ENCODE results near the gene AKR1C3. TPM values are rescaled to one million over a fixed set of nuclear protein-coding genes. Genes with fewer than 3 reads are reported as not detected.
"Not testable (repeated sequence)": the region's sequence is repeated elsewhere in the genome, so short reads cannot be mapped to it uniquely, and the experiment has no call there.

Gene AKR1C3
- total RNA-seq, 1 donor from 2014 or later: 3.8 TPM

DNA sequence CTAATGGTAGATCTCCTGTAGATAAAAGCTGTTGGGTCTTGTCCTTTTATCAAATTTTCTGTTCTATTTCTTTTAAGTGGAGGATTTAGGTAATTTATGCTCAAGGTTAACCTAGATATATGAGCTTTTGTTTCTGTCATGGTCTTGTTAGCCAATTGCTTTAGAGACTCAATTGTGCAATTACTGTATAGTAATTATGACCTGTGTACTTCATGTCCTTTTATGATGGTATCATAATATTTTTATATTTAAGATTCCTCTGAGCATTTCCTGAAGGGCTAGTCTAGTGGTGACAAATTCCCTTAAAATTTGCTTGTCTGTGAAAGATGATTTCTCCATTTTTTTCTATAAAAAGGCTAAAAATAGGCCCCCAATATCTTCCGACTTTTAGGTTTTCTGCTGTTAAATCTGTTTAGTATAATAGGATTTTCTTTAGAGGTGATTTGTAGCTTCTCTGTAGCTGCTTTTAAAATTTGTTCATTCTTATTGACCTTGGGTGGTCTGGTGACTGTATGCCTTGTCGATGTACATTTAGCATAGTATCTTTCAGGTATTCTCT, 5.4 kb upstream of the AKR1C3 start:
- intact Hi-C loops (cut with micrococcal nuclease): no loop called here

GRCh38 chr10:5089865-5090264, 4.3 kb upstream of the AKR1C3 start:
- intact Hi-C loops (cut with micrococcal nuclease): loop anchor here (1.0 to 5.0 kb wide), 4 partner anchors 193 to 342 kb away; no protein-coding TSS in a partner anchor

DNA sequence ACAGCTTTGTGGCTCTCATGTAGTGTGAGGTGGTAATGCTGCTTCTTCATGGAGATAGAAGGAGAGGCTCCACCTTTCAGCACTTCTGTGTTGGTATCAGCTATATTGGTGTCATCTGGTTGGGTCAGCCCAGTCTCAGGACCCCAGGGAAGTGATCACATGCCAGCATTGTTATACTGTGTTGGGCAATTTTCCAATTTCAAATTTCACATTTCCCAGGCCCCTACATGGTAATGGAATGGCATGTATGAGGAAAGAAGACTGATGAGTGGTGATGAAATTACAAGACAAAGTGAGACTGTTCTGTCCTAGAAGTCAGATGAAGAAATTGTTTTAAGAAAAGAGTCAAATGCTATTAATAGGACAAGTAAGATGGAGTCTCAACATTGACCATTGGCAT, 3.7 kb upstream of the AKR1C3 start:
- intact Hi-C loops (cut with micrococcal nuclease): loop anchor here (1.0 to 5.0 kb wide), 4 partner anchors 193 to 342 kb away; no protein-coding TSS in a partner anchor

DNA sequence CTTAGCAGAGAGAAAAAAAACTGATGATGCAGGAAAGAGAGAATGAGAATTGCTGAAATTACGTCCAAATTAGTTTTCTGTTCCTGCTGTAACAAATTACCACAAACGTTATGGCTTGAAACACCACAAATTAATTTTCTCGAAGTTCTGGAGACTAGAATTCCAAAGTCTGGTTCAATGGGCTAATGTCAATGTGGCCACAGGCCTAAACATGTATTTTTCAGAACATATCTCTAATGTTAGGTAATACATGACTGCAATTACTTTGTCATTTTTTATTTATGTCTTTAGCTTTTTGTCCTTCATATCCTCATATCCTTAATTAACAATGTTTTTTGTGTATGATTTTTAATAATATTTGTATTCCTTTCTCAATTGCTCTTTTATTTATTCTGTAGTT, 3.0 kb upstream of the AKR1C3 start:
- intact Hi-C loops (cut with micrococcal nuclease): loop anchor here (5.0 kb wide), 2 partner anchors 274 to 341 kb away; no protein-coding TSS in a partner anchor

DNA sequence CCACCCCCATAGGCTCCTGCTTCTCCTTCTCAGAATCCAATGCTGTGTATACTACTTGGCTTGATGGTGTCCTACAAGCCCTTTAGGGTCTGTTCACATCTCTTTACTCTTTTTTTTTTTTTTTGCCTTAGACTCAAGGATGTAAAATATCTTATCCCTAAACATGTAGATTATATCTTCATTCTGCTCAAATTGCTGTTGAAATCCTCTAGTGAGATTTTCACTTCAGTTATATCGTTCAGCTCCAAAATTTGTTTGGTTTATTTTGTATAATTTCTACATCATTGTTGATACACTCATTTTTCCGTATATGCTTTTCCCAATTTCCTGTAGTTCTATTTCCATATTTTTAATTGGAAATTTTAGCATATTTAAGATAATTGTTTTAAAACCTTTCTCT, 1.8 kb upstream of the AKR1C3 start:
- intact Hi-C loops (cut with micrococcal nuclease): loop anchor here (5.0 kb wide), 2 partner anchors 275 to 340 kb away; no protein-coding TSS in a partner anchor

GRCh38 chr10:5092848-5093790, 1.1 kb upstream of the AKR1C3 start:
- intact Hi-C loops (cut with micrococcal nuclease): loop anchor here (5.0 kb wide), 2 partner anchors 276 to 339 kb away; no protein-coding TSS in a partner anchor

DNA sequence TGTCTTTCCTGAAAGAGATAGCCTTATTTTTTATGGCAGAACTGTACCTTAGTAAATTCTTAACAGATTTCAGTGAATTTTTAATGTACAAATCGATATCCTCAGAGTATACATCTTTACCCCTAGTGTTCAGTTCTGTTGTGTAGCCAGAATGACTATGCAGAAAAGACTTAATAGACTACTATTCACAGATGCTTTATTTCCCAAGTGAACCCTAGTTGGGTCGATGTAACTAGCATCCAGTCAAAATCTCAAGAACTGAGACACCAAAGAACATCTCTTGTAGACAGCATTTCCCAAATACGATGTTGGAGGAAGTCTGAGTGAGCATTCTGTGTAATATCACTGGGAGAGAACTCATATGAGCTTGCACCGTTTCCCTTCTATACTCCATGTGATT, 1.5 kb downstream of the AKR1C3 start:
- intact Hi-C loops (cut with micrococcal nuclease): no loop called here

DNA sequence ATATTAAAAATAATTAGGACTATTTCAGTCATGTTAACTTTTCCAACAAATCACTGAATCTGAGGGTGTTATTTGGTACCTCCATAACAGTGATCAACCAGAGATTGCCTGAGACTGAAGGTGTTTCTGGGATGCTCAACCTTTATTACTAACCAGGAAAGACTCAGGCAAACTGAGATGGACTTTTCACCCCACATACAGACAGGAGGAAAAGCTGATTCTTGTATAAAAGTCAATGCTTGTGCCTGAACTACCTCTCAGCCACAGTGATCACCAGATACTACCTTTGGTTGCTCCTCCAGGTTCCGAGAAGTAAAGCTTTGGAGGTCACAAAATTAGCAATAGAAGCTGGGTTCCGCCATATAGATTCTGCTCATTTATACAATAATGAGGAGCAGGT, 1.9 kb downstream of the AKR1C3 start:
- intact Hi-C loops (cut with micrococcal nuclease): no loop called here

DNA sequence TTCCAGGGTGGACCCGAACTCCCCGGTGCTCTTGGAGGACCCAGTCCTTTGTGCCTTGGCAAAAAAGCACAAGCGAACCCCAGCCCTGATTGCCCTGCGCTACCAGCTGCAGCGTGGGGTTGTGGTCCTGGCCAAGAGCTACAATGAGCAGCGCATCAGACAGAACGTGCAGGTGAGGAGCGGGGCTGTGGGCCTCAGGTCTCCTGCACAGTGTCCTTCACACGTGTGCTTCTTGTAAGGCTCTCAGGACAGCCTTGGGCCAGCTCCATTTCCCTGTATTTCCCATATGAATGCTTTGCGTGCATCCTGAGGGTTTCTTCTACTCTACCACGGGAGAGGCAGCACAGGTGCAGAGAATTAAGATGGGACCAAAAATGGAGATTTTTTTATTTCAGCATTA, 8.3 kb downstream of the AKR1C3 start:
- intact Hi-C loops (cut with micrococcal nuclease): not testable (repeated sequence)

GRCh38 chr10:5103481-5103880, 9.3 kb downstream of the AKR1C3 start:
- intact Hi-C loops (cut with micrococcal nuclease): no loop called here

- intact Hi-C loops (cut with micrococcal nuclease): no loop called here
These were observed 11.4 kb downstream of the AKR1C3 start for GRCh38 chr10:5105626-5106025.

GRCh38 chr10:5106553-5106952, 12.3 kb downstream of the AKR1C3 start:
- intact Hi-C loops (cut with micrococcal nuclease): no loop called here

GRCh38 chr10:5107860-5108526, 13.8 kb downstream of the AKR1C3 start:
- intact Hi-C loops (cut with micrococcal nuclease): no loop called here

- intact Hi-C loops (cut with micrococcal nuclease): no loop called here
These were observed 14.6 kb downstream of the AKR1C3 start for GRCh38 chr10:5108658-5109416.

- intact Hi-C loops (cut with micrococcal nuclease): not testable (repeated sequence)
These were observed 15.6 kb downstream of the AKR1C3 start for GRCh38 chr10:5109861-5110260.

DNA sequence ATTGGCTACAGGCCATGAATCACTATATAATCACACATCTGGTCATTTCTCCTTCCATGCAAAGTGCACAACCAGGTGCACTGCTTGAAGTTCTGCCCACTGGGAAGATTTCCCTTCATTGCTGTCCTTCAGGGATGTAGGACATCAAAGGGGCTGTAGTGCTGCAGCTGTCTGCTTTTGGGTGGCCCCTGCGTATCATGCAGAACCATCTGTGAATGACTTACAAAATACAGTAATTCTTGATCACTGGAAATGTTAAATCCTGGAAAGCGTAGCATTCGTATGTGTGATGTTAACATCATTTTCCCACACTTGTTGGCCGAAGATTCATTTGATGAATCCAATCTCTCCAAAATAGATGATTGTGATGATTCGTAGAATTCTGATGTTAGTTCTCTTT, 22.4 kb downstream of the AKR1C3 start:
- intact Hi-C loops (cut with micrococcal nuclease): no loop called here

- intact Hi-C loops (cut with micrococcal nuclease): no loop called here
These were observed 22.8 kb downstream of the AKR1C3 start for GRCh38 chr10:5117026-5117425.

- intact Hi-C loops (cut with micrococcal nuclease): not testable (repeated sequence)
These were observed 25.8 kb downstream of the AKR1C3 start for GRCh38 chr10:5119997-5120396.

DNA sequence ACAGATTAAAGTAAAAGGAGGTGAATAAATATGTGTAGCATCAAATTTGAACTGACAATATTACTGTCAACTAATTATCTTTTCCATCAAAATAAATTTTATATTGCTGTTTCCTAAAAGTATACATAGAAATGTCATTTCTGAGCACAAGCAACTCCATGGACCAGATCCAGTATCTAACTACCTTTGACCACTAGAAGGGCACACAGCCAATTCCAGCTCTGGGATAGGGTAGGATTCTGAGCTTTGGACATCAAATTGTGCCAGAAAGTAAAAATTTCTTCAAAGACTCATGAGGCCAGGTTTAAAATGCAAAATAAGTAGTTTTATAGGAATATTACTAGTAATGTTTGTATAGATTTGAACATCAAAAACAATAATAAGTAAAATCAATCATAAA, 29.7 kb downstream of the AKR1C3 start:
- intact Hi-C loops (cut with micrococcal nuclease): no loop called here

DNA sequence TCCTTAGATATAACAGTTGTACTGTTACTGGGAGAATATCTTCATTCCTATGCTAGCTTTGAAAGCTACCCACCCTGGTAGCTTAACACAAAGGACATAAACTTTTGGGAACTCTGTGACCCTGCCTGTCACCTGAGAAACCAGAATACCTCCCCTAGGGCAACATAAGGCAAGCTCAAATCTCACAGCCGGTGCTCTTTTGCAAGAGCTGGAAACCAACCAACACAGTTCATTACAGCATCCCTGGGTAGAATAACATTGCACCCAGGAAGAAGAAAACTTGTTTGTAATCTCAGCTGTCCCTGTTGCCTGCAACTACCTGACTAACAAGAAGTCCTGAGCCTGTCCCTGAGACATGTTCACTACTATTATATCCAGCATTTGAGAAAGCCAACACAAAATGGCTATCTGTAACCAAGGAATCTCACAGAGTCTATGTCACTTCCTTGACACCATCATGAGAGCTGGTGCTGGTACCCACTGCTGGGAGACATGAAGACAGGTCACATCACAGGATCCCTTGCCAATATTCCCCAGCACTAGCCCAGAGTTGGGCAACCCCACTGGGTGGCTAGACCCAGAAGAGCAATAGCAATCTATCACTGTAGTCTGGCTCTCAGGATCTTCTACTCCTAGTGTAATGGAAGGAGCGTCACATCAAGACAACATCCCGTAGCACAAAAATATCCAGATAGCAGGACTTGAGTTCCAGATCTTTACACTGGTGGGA, 31.3 kb downstream of the AKR1C3 start:
- intact Hi-C loops (cut with micrococcal nuclease): no loop called here
